GM12801 (cell line): ENCODE data around the gene CENPP.

Experiments used
- TF ChIP-seq, protein P1 (sequence below): IDR thresholded peaks from one replicate; pipeline ENCODE4 v1.5.1; 2011; ENCODE audit warnings: control low read depth; ENCODE audit not compliant: insufficient read length; ENCODE audit errors: extremely low read depth

The CENPP gene

DNA sequence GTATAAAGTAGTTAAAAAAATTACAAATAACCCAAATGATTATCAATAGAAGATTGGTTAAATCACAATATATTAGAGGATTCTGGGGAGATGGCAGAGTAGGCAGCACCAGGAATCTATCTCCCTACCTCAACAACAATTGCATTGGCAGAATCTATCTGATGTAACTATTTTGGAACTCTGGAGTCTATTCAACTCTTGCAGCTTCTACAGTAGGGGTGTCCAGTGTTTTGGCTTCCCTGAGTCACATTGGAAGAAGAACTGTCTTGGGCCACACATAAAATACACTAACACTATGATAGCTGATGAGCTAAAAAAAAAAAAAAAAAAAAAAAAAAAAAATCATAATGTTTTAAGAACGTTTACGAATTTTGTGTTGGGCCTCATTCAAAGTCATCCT is 239.2 kb downstream of the CENPP start:
- TF ChIP-seq, protein P1, sequence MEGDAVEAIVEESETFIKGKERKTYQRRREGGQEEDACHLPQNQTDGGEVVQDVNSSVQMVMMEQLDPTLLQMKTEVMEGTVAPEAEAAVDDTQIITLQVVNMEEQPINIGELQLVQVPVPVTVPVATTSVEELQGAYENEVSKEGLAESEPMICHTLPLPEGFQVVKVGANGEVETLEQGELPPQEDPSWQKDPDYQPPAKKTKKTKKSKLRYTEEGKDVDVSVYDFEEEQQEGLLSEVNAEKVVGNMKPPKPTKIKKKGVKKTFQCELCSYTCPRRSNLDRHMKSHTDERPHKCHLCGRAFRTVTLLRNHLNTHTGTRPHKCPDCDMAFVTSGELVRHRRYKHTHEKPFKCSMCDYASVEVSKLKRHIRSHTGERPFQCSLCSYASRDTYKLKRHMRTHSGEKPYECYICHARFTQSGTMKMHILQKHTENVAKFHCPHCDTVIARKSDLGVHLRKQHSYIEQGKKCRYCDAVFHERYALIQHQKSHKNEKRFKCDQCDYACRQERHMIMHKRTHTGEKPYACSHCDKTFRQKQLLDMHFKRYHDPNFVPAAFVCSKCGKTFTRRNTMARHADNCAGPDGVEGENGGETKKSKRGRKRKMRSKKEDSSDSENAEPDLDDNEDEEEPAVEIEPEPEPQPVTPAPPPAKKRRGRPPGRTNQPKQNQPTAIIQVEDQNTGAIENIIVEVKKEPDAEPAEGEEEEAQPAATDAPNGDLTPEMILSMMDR: no peak

DNA sequence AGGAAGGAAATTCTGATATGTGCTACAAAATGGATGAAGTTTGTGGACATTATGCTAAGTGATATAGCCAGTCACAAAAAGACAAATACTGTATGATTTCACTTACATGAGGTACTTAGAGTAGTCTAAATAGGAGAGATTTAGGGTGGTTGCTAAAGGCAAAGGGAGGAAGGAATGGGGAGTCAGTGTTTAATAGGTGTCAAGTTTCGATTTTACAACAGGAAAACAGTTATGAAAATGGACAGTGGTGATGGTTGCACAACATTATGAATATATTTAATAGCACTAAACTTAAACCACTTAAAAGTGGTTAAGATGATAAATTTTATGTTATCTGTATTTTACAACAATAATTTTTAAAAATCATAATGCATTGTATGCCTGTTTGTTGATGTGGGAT is 250.4 kb downstream of the CENPP start:
- TF ChIP-seq, protein P1: no peak

DNA sequence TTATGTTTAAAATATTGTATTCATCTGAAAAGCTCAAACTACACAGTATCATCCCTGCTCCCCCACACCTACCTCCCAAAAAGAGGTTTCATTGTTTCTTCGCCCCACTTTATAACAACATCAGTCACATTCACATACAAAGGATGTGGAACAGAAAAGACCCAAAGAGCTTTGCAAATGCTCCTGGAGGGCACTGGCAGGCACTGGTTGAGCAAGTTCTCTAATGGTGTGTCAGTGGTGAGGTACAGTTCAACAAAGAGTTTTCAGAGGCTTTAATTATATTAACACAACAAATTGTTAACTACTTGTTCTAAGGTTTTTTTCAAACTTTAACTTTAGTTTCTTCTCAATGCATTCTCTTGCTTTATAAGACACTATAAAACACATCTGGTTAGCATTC is 264.2 kb downstream of the CENPP start:
- TF ChIP-seq, protein P1: no peak

DNA sequence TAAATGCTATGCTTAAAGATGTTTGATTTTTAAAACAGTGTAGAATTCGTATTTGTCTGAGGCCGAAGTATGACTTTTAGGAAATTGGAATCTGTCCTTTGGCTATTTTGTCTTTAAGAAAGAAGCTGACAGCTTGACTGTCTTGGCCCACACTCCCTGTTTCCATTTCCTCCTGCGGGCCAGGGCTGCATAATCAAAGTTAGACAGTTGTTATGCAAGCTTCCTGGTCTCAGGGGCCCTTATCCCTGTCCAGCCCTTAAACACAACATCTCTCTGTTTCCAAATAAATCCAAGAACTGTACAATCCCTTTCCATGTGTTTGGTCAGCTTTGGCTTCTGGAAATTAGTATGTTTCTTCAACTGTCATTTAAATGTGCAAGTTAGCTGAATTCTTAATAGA is 264.6 kb downstream of the CENPP start:
- TF ChIP-seq, protein P1: no peak

DNA sequence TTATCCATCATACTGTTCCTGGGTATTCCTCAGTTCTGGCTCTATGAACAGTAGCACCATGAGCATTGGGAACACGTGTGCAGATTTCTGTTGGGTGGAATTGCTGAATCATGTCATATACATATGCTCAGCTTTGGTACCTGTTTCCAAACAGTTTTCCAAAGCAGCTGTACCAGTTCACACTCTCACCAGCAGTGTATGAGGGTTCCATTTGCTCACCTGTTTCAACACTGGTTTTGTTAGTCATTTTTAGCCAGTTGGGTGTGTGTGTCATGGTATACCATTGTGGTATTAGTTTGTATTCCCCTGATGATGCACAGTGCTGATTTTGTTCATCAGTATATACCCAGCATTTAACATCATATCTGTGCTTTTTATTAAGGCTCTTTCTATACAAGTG is 266.8 kb downstream of the CENPP start:
- TF ChIP-seq, protein P1: no peak

DNA sequence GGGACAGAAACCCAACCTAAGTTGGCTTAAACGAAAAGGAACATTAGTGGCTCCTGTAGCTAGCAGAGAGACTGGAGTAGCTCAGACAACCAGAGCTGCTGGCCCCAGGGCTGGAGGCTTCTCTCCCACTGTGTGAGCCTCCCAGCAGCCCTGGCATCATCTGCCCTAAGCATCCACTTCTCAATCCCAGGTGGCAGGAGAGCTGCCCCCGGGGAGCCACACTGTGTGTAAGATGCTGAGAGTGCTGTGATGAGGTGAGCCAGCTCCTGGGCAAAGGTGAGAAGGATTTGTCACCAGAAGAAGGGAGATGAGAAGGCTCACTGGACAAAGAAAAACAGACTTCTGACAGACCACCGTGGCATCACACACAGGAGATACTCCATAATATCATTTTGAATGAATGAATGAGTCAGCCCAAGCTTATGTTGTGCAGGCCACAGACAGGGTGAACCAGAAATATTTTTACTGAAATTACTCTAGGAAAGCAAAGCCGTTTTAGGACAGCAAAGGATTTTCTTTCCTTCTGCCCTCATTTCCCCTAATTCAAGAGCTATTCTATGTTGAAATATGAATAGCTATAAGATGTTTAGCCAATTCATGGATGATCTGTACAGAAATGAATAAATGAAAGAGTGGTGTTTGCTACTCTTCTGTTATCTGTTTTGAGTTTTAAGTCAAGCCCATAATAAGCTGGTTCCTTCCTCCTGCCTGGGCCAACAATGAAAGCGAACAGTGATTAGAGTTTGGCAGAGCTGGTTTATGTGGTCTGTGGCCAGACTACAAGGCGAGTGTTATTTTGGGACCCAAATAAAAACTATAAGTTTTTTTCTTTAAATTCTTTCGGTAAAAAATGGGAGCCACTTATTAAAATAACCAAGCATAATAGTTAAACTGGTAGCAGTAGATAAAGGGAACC is 267.5 kb downstream of the CENPP start:
- TF ChIP-seq, protein P1: no peak

DNA sequence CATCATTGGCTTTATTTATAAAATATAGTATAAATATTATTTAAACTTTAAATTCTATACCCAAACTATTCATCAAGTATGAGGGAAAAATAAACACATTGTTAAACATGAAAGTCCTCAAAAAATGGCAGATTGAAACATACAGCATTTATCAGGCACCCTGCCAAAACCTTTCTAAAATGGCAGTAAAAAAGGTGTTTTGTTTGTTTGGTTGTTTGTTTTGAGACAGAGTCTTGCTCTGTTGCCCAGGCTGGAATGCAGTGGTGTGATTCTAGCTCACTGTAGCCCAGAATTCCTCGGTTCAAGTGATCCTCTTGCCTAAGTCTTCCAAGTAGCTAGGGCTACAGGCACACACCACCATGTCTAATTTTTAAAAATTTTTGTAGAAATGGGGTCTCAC is 270.2 kb downstream of the CENPP start:
- TF ChIP-seq, protein P1: no peak
